ENCODE measurements around the gene DACT1.

DACT1 gene

GRCh38 chr14:58668848-58669480 is 31.2 kb downstream of the DACT1 start:
- no peak for DNase-seq

- DNase-seq: no peak
Measured at GRCh38 chr14:58669556-58670200, 31.9 kb downstream of the DACT1 start.

GRCh38 chr14:58671024-58671423 is 33.3 kb downstream of the DACT1 start:
- DNase-seq: no peak

- no peak for DNase-seq
Measured at GRCh38 chr14:58671436-58671835, 33.7 kb downstream of the DACT1 start.

- no peak for DNase-seq
Measured at GRCh38 chr14:58673722-58674121, 36.0 kb downstream of the DACT1 start.

- no peak for DNase-seq
Measured at GRCh38 chr14:58677001-58677400, 39.2 kb downstream of the DACT1 start.

- DNase-seq: no peak
Measured at GRCh38 chr14:58677517-58677916, 39.8 kb downstream of the DACT1 start.

- DNase-seq: no peak
Measured at GRCh38 chr14:58677996-58678395, 40.2 kb downstream of the DACT1 start.

GRCh38 chr14:58680698-58681097 is 42.9 kb downstream of the DACT1 start:
- DNase-seq: no peak

- DNase-seq: no peak
Measured at GRCh38 chr14:58687232-58687795, 49.6 kb downstream of the DACT1 start.

GRCh38 chr14:58690801-58691516 is 53.2 kb downstream of the DACT1 start:
- DNase-seq: no peak

GRCh38 chr14:58693048-58693447 is 55.3 kb downstream of the DACT1 start:
- DNase-seq: no peak

GRCh38 chr14:58695514-58695913 is 57.8 kb downstream of the DACT1 start:
- no peak for DNase-seq

- no peak for DNase-seq
Measured at GRCh38 chr14:58697266-58697929, 59.6 kb downstream of the DACT1 start.
